SK-N-SH (cell line): ENCODE results near the gene IKZF4. TPM values are rescaled to one million over a fixed set of nuclear protein-coding genes. Genes with fewer than 3 reads are reported as not detected.
A peak's percentile ranks its signal among the peaks of the same experiment; 100 is the strongest.

ENCODE experiments used
- CTCF ChIA-PET: fragments of 300-600, 350-600 bp; formaldehyde crosslinking; extraction: SDS; loops from one replicate; lab custom pipeline; 2021; lab: Yijun Ruan, JAX
- POLR2A ChIA-PET: fragments of 350-600 bp; sonication (Branson Sonifier 250); formaldehyde crosslinking; extraction: SDS; loops from one replicate; lab custom pipeline; 2020; ENCODE audit warnings: antibody characterized with exemption, inconsistent platforms; lab: Yijun Ruan, JAX
- DNase-seq: peaks from one replicate; pipeline ENCODE4 v3.0.0; 2012
- H2AFZ ChIP-seq: fragments of 200-600 bp; sonication (generic); 2 replicates; pipeline ENCODE4 v1.8.1; 2016; ENCODE audit warnings: antibody characterized with exemption, mild to moderate bottlenecking, low read depth
- H3F3A ChIP-seq: fragments of 200-600 bp; sonication (generic); replicated peaks from 2 replicates; pipeline ENCODE3; 2016; ENCODE audit warnings: antibody characterized with exemption, mild to moderate bottlenecking; ENCODE audit not compliant: insufficient read depth
- H3K27ac ChIP-seq, 2 experiments: fragments of 200-500 bp in 1 of 2; fragments of 200-600 bp in 1 of 2; sonication (Bioruptor generic) in 1 of 2; sonication (generic), shearing (Covaris generic) in 1 of 2; 2 replicates each; pipeline versions ENCODE4 v1.5.1 to v1.6.1; 2014 to 2016; ENCODE audit warnings: low read depth in 2 of 2, inconsistent platforms in 1 of 2, low read length in 1 of 2, mild to moderate bottlenecking in 1 of 2, mixed read lengths in 1 of 2
- H3K27me3 ChIP-seq: fragments of 200-600 bp; sonication (generic), shearing (Covaris generic); 2 replicates; pipeline ENCODE4 v1.6.1; 2016; ENCODE audit warnings: mixed run types; ENCODE audit not compliant: insufficient read depth
- H3K36me3 ChIP-seq, 2 experiments: fragments of 200-500 bp in 1 of 2; fragments of 200-600 bp in 1 of 2; sonication (Bioruptor generic) in 1 of 2; sonication (generic) in 1 of 2; replicated peaks in 1 of 2; 2 replicates each; pipeline versions ENCODE3 to v1.5.1; 2014 to 2016; ENCODE audit warnings: low read length in 1 of 2, mild to moderate bottlenecking in 1 of 2; ENCODE audit not compliant: insufficient read depth in 2 of 2, control insufficient read depth in 1 of 2
- H3K4me1 ChIP-seq, 2 experiments: fragments of 200-500 bp in 1 of 2; fragments of 200-600 bp in 1 of 2; sonication (Bioruptor generic) in 1 of 2; sonication (generic), shearing (Covaris generic) in 1 of 2; 2 replicates each; pipeline versions ENCODE4 v1.5.1 to v1.6.1; 2014 to 2016; ENCODE audit warnings: low read depth in 1 of 2, low read length in 1 of 2, mixed run types in 1 of 2; ENCODE audit not compliant: insufficient read depth in 2 of 2, control insufficient read depth in 1 of 2
- H3K4me2 ChIP-seq: fragments of 200-600 bp; sonication (generic), shearing (Covaris generic); 2 replicates; pipeline ENCODE4 v1.6.1; 2017; ENCODE audit warnings: mixed run types
- H3K4me3 ChIP-seq, 2 experiments: fragments of 200-500 bp in 1 of 2; fragments of 200-600 bp in 1 of 2; sonication (Bioruptor generic) in 1 of 2; sonication (generic), shearing (Covaris generic) in 1 of 2; 2 replicates each; pipeline versions ENCODE4 v1.5.1 to v1.8.1; 2014 to 2016; ENCODE audit warnings: low read depth in 2 of 2, inconsistent platforms in 1 of 2, low read length in 1 of 2, mild to moderate bottlenecking in 1 of 2, mixed read lengths in 1 of 2, moderate library complexity in 1 of 2
- H3K79me2 ChIP-seq: fragments of 200-600 bp; sonication (generic); 2 replicates; pipeline ENCODE4 v1.8.1; 2017; ENCODE audit warnings: mild to moderate bottlenecking; ENCODE audit not compliant: insufficient read depth
- H3K9ac ChIP-seq: fragments of 200-600 bp; sonication (generic); 2 replicates; pipeline ENCODE4 v1.6.1; 2017; ENCODE audit warnings: mixed run types
- H3K9me2 ChIP-seq: fragments of 200-600 bp; sonication (generic); 2 replicates; pipeline ENCODE4 v1.6.1; 2017; ENCODE audit warnings: mixed run types
- H3K9me3 ChIP-seq: fragments of 200-600 bp; sonication (generic); 2 replicates; pipeline ENCODE4 v1.6.1; 2017; ENCODE audit warnings: mixed run types, mild to moderate bottlenecking, moderate library complexity
- H4K20me1 ChIP-seq: fragments of 200-600 bp; sonication (generic); 2 replicates; pipeline ENCODE4 v1.6.1; 2017; ENCODE audit warnings: mild to moderate bottlenecking, mixed run types; ENCODE audit not compliant: insufficient read depth
- CHD2 ChIP-seq: fragments of 150-350 bp; IDR thresholded peaks from 2 replicates; pipeline ENCODE4 v1.6.1; 2018; ENCODE audit warnings: low read length; ENCODE audit not compliant: partially characterized antibody
- CTCF ChIP-seq: fragments of 200-600 bp; sonication (generic); IDR thresholded peaks from 2 replicates; pipeline ENCODE4 v1.6.1; 2017; ENCODE audit warnings: antibody characterized with exemption, mild to moderate bottlenecking, moderate library complexity
- EP300 ChIP-seq, 2 experiments: IDR thresholded peaks; 2 replicates each; pipeline versions ENCODE4 v1.4.0 to v1.6.1; 2012; ENCODE audit warnings: borderline replicate concordance in 1 of 2, low read depth in 1 of 2, low read length in 1 of 2
- FOSL2 ChIP-seq: IDR thresholded peaks from 2 replicates; pipeline ENCODE4 v1.4.0; 2012; ENCODE audit warnings: low read depth, mild to moderate bottlenecking, moderate library complexity, borderline replicate concordance
- FOXJ3 ChIP-seq: sonication (generic); formaldehyde crosslinking; IDR thresholded peaks from 2 replicates; pipeline ENCODE4 v1.5.1; 2020; ENCODE audit warnings: mild to moderate bottlenecking, missing genetic modification reagents
- FOXM1 ChIP-seq: IDR thresholded peaks from 2 replicates; pipeline ENCODE4 v1.4.0; 2012; ENCODE audit warnings: low read depth, mild to moderate bottlenecking
- JUND ChIP-seq: IDR thresholded peaks from 2 replicates; pipeline ENCODE4 v1.4.0; 2012
- MEF2A ChIP-seq: IDR thresholded peaks from 2 replicates; pipeline ENCODE4 v1.4.0; 2012; ENCODE audit warnings: low read depth, borderline replicate concordance
- NFIC ChIP-seq: IDR thresholded peaks from 2 replicates; pipeline ENCODE4 v1.4.0; 2012; ENCODE audit warnings: borderline replicate concordance
- POLR2AphosphoS5 ChIP-seq: IDR thresholded peaks from 2 replicates; pipeline ENCODE4 v1.6.1; 2012; ENCODE audit warnings: low read depth, low read length
- RAD21 ChIP-seq: IDR thresholded peaks from 2 replicates; pipeline ENCODE4 v1.6.1; 2012; ENCODE audit warnings: mild to moderate bottlenecking, low read length
- RFX5 ChIP-seq: IDR thresholded peaks from 2 replicates; pipeline ENCODE4 v1.6.1; 2012; ENCODE audit warnings: mild to moderate bottlenecking, improper control_type of control experiment, low read length
- RXRA ChIP-seq: IDR thresholded peaks from 2 replicates; pipeline ENCODE4 v1.4.0; 2012; ENCODE audit warnings: low read depth, mild to moderate bottlenecking, borderline replicate concordance
- SMC3 ChIP-seq: IDR thresholded peaks from 2 replicates; pipeline ENCODE4 v1.6.1; 2012; ENCODE audit warnings: low read depth, low read length, improper control_type of control experiment
- TAF1 ChIP-seq: IDR thresholded peaks from 2 replicates; pipeline ENCODE4 v1.6.1; 2012; ENCODE audit warnings: low read depth, mild to moderate bottlenecking, low read length, moderate library complexity, borderline replicate concordance
- USF1 ChIP-seq: IDR thresholded peaks from 2 replicates; pipeline ENCODE4 v1.4.0; 2012; ENCODE audit warnings: low read depth, borderline replicate concordance
- WGBS: methylation state at CpG from one replicate; pipeline ENCODE4 v1.1.6; 2017; ENCODE audit warnings: low lambda C conversion rate; 5-methylcytosine and 5-hydroxymethylcytosine counted together
- polyA plus RNA-seq, 3 experiments: library from polyadenylated mRNA; depleted of rRNA; stranded (reverse); fragments of >200 nt; gene quantifications; 2 replicates each; pipeline ENCODE4 v1.2.3, GENCODE V29; 2012
- TF ChIP-seq, protein P1 (sequence below): IDR thresholded peaks from 2 replicates; pipeline ENCODE4 v1.4.0; 2012; ENCODE audit warnings: low read depth
- TF ChIP-seq, protein P2 (sequence below): IDR thresholded peaks from 2 replicates; pipeline ENCODE4; 2012
- TF ChIP-seq, protein P3 (sequence below): IDR thresholded peaks from 2 replicates; pipeline ENCODE4 v1.6.1; 2012; ENCODE audit warnings: mild to moderate bottlenecking, low read depth, low read length, moderate library complexity

Gene IKZF4
- polyA plus RNA-seq, 1 of the 3 experiments (the other 2 are of a cell fraction) = 3.9 TPM

DNA sequence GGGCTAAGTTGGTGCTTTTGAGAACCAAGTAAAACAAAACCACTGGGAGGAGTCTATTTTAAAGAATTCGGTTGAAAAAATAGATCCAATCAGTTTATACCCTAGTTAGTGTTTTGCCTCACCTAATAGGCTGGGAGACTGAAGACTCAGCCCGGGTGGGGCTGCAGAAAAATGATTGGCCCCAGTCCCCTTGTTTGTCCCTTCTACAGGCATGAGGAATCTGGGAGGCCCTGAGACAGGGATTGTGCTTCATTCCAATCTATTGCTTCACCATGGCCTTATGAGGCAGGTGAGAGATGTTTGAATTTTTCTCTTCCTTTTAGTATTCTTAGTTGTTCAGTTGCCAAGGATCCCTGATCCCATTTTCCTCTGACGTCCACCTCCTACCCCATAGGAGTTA lies 48.8 kb upstream of the IKZF4 start:
- peak overlapping the region; percentile 28; the same call in 1 of the 2 replicates for H3K9ac ChIP-seq
- H3K4me3 ChIP-seq = no peak overlapping the region

More for the DNA sequence above, 48.8 kb upstream of the IKZF4 start:
- no peak overlapping the region; the same call in 1 of the 2 replicates for H3K4me2 ChIP-seq
- peaks cover 10 to 18% of the 10 kb centered on the region in 2 experiments for H3K36me3 ChIP-seq
- no peaks in the 10 kb centered on the region for H3K27me3 ChIP-seq
- no peaks in the 10 kb centered on the region for H3K9me3 ChIP-seq
- CTCF ChIA-PET = no interaction called here
- H4K20me1 ChIP-seq = no peaks in the 10 kb centered on the region
- H2AFZ ChIP-seq = peak overlapping the region; percentile 36; the same call in 1 of the 2 replicates
- peaks cover 17% of the 10 kb centered on the region in 2 experiments; a peak in 3 of 4 replicates for H3K4me1 ChIP-seq
- H3K9me2 ChIP-seq = no peaks in the 10 kb centered on the region
- POLR2A ChIA-PET = no interaction called here
- WGBS = 73% methylated on average over 3 of the region's 3 CpGs
- peaks cover 54% of the 10 kb centered on the region for H3K79me2 ChIP-seq
- no peak for DNase-seq
- H3F3A ChIP-seq = peaks cover 18% of the 10 kb centered on the region
- TF ChIP-seq SMC3 = no peak
- no peak for TF ChIP-seq POLR2AphosphoS5
- TF ChIP-seq USF1 = no peak
- TF ChIP-seq RFX5 = no peak
- TF ChIP-seq CHD2 = no peak
- TF ChIP-seq FOSL2 = no peak
- no peak for TF ChIP-seq MEF2A
- no peak for TF ChIP-seq EP300 (IDR thresholded peaks at IDR 0.05; ENCODE audit: borderline replicate concordance in 1 of 2, low read depth in 1 of 2, low read length in 1 of 2)
- TF ChIP-seq FOXJ3 = no peak
- TF ChIP-seq, protein P1, sequence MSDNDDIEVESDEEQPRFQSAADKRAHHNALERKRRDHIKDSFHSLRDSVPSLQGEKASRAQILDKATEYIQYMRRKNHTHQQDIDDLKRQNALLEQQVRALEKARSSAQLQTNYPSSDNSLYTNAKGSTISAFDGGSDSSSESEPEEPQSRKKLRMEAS = no peak
- TF ChIP-seq NFIC = no peak
- no peak for TF ChIP-seq JUND
- TF ChIP-seq, protein P2, sequence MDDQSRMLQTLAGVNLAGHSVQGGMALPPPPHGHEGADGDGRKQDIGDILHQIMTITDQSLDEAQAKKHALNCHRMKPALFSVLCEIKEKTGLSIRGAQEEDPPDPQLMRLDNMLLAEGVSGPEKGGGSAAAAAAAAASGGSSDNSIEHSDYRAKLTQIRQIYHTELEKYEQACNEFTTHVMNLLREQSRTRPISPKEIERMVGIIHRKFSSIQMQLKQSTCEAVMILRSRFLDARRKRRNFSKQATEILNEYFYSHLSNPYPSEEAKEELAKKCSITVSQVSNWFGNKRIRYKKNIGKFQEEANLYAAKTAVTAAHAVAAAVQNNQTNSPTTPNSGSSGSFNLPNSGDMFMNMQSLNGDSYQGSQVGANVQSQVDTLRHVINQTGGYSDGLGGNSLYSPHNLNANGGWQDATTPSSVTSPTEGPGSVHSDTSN = no peak
- TF ChIP-seq, protein P3, sequence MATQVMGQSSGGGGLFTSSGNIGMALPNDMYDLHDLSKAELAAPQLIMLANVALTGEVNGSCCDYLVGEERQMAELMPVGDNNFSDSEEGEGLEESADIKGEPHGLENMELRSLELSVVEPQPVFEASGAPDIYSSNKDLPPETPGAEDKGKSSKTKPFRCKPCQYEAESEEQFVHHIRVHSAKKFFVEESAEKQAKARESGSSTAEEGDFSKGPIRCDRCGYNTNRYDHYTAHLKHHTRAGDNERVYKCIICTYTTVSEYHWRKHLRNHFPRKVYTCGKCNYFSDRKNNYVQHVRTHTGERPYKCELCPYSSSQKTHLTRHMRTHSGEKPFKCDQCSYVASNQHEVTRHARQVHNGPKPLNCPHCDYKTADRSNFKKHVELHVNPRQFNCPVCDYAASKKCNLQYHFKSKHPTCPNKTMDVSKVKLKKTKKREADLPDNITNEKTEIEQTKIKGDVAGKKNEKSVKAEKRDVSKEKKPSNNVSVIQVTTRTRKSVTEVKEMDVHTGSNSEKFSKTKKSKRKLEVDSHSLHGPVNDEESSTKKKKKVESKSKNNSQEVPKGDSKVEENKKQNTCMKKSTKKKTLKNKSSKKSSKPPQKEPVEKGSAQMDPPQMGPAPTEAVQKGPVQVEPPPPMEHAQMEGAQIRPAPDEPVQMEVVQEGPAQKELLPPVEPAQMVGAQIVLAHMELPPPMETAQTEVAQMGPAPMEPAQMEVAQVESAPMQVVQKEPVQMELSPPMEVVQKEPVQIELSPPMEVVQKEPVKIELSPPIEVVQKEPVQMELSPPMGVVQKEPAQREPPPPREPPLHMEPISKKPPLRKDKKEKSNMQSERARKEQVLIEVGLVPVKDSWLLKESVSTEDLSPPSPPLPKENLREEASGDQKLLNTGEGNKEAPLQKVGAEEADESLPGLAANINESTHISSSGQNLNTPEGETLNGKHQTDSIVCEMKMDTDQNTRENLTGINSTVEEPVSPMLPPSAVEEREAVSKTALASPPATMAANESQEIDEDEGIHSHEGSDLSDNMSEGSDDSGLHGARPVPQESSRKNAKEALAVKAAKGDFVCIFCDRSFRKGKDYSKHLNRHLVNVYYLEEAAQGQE = no peak
- no peak for TF ChIP-seq FOXM1
- no peak for TF ChIP-seq RXRA
- no peak for TF ChIP-seq RAD21
- TF ChIP-seq CTCF = no peak
- TF ChIP-seq TAF1 = no peak
- H3K27ac ChIP-seq = peak overlapping the region in 1 of 2 experiments; percentile 94; a peak in 2 of 4 replicates
